ENCODE measurements around the gene HEPHL1. TPM values are rescaled to one million over a fixed set of nuclear protein-coding genes. Genes with fewer than 3 reads are reported as not detected.

Gene HEPHL1
- total RNA-seq, 1 donor from 2014 or later, result not detected

- FAIRE-seq (no peak), DNase-seq (ENCODE audit: low read depth) (no peak)
- Histone ChIP-seq H2AFZ (ENCODE audit: low read depth, low read length) (no peak overlapping the region), H3K4me1 (ENCODE audit: insufficient read depth, low read length) (no peaks in the 10 kb centered on the region), H3K4me2 (ENCODE audit: low read length) (no peak overlapping the region), H3K9ac (ENCODE audit: low read length) (no peak overlapping the region), H3K27me3 (ENCODE audit: insufficient read depth, low read length) (no peaks in the 10 kb centered on the region), H4K20me1 (ENCODE audit: insufficient read depth, low read length) (no peaks in the 10 kb centered on the region), H3K27ac (ENCODE audit: low read depth, low read length) (no peak overlapping the region), H3K9me3 (ENCODE audit: insufficient read depth, low read depth, low read length) (peaks cover 5% of the 10 kb centered on the region), H3K36me3 (ENCODE audit: insufficient read depth, low read length) (no peaks in the 10 kb centered on the region), H3K4me3 (ENCODE audit: insufficient read depth, low read depth, low read length) (no peak overlapping the region), H3K79me2 (ENCODE audit: insufficient read depth, low read length) (no peaks in the 10 kb centered on the region)
- Mint-ChIP-seq H3K9me3 (ENCODE audit: unreplicated experiment) (peaks cover 2% of the 10 kb centered on the region), H3K36me3 (ENCODE audit: low read depth, unreplicated experiment) (no peaks in the 10 kb centered on the region), H3K4me3 (ENCODE audit: unreplicated experiment) (no peak overlapping the region), H3K4me1 (ENCODE audit: low read depth, unreplicated experiment) (no peaks in the 10 kb centered on the region), H3K27ac (ENCODE audit: unreplicated experiment) (no peak overlapping the region), H3K27me3 (ENCODE audit: low read depth, unreplicated experiment) (no peaks in the 10 kb centered on the region)
- no peak for TF ChIP-seq CTCF (IDR thresholded peaks at IDR 0.05; ENCODE audit: insufficient read depth, low read depth, low read length)
- TF ChIP-seq EZH2 (IDR thresholded peaks at IDR 0.05; ENCODE audit: insufficient read depth, low read length), result no peak
Observed at GRCh38 chr11:94011478-94011877, 9.7 kb upstream of the HEPHL1 start.

- H3K4me3 Mint-ChIP-seq (ENCODE audit: unreplicated experiment), result no peak overlapping the region
- peaks cover 2% of the 10 kb centered on the region for H3K9me3 Mint-ChIP-seq (ENCODE audit: unreplicated experiment)
Observed at GRCh38 chr11:94017446-94017845, 3.7 kb upstream of the HEPHL1 start.

More at GRCh38 chr11:94017446-94017845, 3.7 kb upstream of the HEPHL1 start:
- H3K36me3 Mint-ChIP-seq (ENCODE audit: low read depth, unreplicated experiment), result no peaks in the 10 kb centered on the region
- H3K27me3 Mint-ChIP-seq (ENCODE audit: low read depth, unreplicated experiment), result no peaks in the 10 kb centered on the region
- H3K27ac ChIP-seq (ENCODE audit: low read depth, low read length), result peak overlapping the region; percentile 53
- H3K9ac ChIP-seq (ENCODE audit: low read length), result no peak overlapping the region
- H3K27ac Mint-ChIP-seq (ENCODE audit: unreplicated experiment), result no peak overlapping the region
- no peaks in the 10 kb centered on the region for H3K4me1 Mint-ChIP-seq (ENCODE audit: low read depth, unreplicated experiment)
- DNase-seq (ENCODE audit: low read depth) (peak; percentile 80), FAIRE-seq (no peak)
- no peak overlapping the region for H2AFZ ChIP-seq (ENCODE audit: low read depth, low read length)
- no peaks in the 10 kb centered on the region for H3K9me3 ChIP-seq (ENCODE audit: insufficient read depth, low read depth, low read length)
- H3K4me3 ChIP-seq (ENCODE audit: insufficient read depth, low read depth, low read length), result no peak overlapping the region
- no peaks in the 10 kb centered on the region for H3K36me3 ChIP-seq (ENCODE audit: insufficient read depth, low read length)
- peaks cover 15% of the 10 kb centered on the region for H3K4me1 ChIP-seq (ENCODE audit: insufficient read depth, low read length)
- no peaks in the 10 kb centered on the region for H4K20me1 ChIP-seq (ENCODE audit: insufficient read depth, low read length)
- no peak for TF ChIP-seq CTCF (IDR thresholded peaks at IDR 0.05; ENCODE audit: insufficient read depth, low read depth, low read length)
- TF ChIP-seq EZH2 (IDR thresholded peaks at IDR 0.05; ENCODE audit: insufficient read depth, low read length), result no peak
- no peaks in the 10 kb centered on the region for H3K79me2 ChIP-seq (ENCODE audit: insufficient read depth, low read length)
- peak overlapping the region; percentile 51 for H3K4me2 ChIP-seq (ENCODE audit: low read length)
- no peaks in the 10 kb centered on the region for H3K27me3 ChIP-seq (ENCODE audit: insufficient read depth, low read length)
